Astrocyte (in vitro differentiated cells and primary cell): ENCODE measurements around the gene HTR2B. TPM values are rescaled to one million over a fixed set of nuclear protein-coding genes. Genes with fewer than 3 reads are reported as not detected.

Experiments used
- DNase-seq: peaks from one replicate; pipeline ENCODE4 v3.0.0-alpha.2; 2010; ENCODE audit warnings: low read depth
- FAIRE-seq: peaks from 2 replicates; lab custom pipeline; 2011; peaks lifted over from hg19 to GRCh38; lab: Jason Lieb, UNC
- H2AFZ ChIP-seq: 2 replicates; pipeline ENCODE4 v1.6.0; 2012; ENCODE audit warnings: low read depth, low read length, inconsistent platforms
- H3K27ac ChIP-seq: 2 replicates; pipeline ENCODE4 v1.5.1; 2011; ENCODE audit warnings: low read depth, low read length, inconsistent platforms
- H3K27me3 ChIP-seq: 2 replicates; pipeline ENCODE4 v1.6.0; 2011; ENCODE audit warnings: low read length, inconsistent platforms; ENCODE audit not compliant: insufficient read depth
- H3K36me3 ChIP-seq: 2 replicates; pipeline ENCODE4 v1.5.1; 2011; ENCODE audit warnings: low read length, inconsistent platforms; ENCODE audit not compliant: insufficient read depth
- H3K4me1 ChIP-seq: 2 replicates; pipeline ENCODE4 v1.5.1; 2011; ENCODE audit warnings: low read length, inconsistent platforms; ENCODE audit not compliant: insufficient read depth
- H3K4me2 ChIP-seq: 2 replicates; pipeline ENCODE4 v1.6.0; 2012; ENCODE audit warnings: low read length, inconsistent platforms
- H3K4me3 ChIP-seq: 2 replicates; pipeline ENCODE4 v1.5.1; 2011; ENCODE audit warnings: low read depth, mild to moderate bottlenecking, low read length, inconsistent platforms; ENCODE audit not compliant: insufficient read depth
- H3K79me2 ChIP-seq: 2 replicates; pipeline ENCODE4 v1.6.0; 2012; ENCODE audit warnings: mild to moderate bottlenecking, low read length, inconsistent platforms; ENCODE audit not compliant: insufficient read depth
- H3K9ac ChIP-seq: 2 replicates; pipeline ENCODE4 v1.6.0; 2012; ENCODE audit warnings: mild to moderate bottlenecking, low read length, inconsistent platforms
- H3K9me3 ChIP-seq: 2 replicates; pipeline ENCODE4 v1.5.1; 2012; ENCODE audit warnings: low read depth, mild to moderate bottlenecking, low read length, inconsistent platforms; ENCODE audit not compliant: insufficient read depth
- H4K20me1 ChIP-seq: 2 replicates; pipeline ENCODE4 v1.6.0; 2012; ENCODE audit warnings: low read length, inconsistent platforms; ENCODE audit not compliant: insufficient read depth
- H3K27ac Mint-ChIP-seq: one replicate; pipeline ENCODE4 v1.8.0; 2021; ENCODE audit warnings: mild to moderate bottlenecking, mixed read lengths; ENCODE audit not compliant: unreplicated experiment
- H3K27me3 Mint-ChIP-seq: one replicate; pipeline ENCODE4 v1.8.0; 2021; ENCODE audit warnings: low read depth, mixed read lengths; ENCODE audit not compliant: unreplicated experiment
- H3K36me3 Mint-ChIP-seq: one replicate; pipeline ENCODE4 v1.8.0; 2021; ENCODE audit warnings: low read depth, mixed read lengths; ENCODE audit not compliant: unreplicated experiment
- H3K4me1 Mint-ChIP-seq: one replicate; pipeline ENCODE4 v1.8.0; 2021; ENCODE audit warnings: low read depth, mixed read lengths; ENCODE audit not compliant: unreplicated experiment
- H3K4me3 Mint-ChIP-seq: one replicate; pipeline ENCODE4 v1.8.0; 2021; ENCODE audit warnings: mild to moderate bottlenecking, moderate library complexity, mixed read lengths; ENCODE audit not compliant: unreplicated experiment
- H3K9me3 Mint-ChIP-seq: one replicate; pipeline ENCODE4 v1.8.0; 2021; ENCODE audit warnings: mild to moderate bottlenecking, mixed read lengths; ENCODE audit not compliant: unreplicated experiment
- CTCF ChIP-seq: IDR thresholded peaks from 2 replicates; pipeline ENCODE4 v1.5.1; 2011; ENCODE audit warnings: low read depth, mild to moderate bottlenecking, inconsistent platforms, low read length, moderate library complexity; ENCODE audit not compliant: insufficient read depth
- EZH2 ChIP-seq: IDR thresholded peaks from 2 replicates; pipeline ENCODE4 v1.6.1; 2012; ENCODE audit warnings: mild to moderate bottlenecking, low read length, inconsistent platforms; ENCODE audit not compliant: insufficient read depth
- total RNA-seq: library from RNA; stranded (reverse); gene quantifications from 2 replicates; pipeline ENCODE4 v1.2.1, GENCODE V29; 2021

Gene HTR2B
- total RNA-seq, 1 donor from 2014 or later: 0.27 TPM

GRCh38 chr2:231127936-231128335 is 3.1 kb upstream of the HTR2B start:
- H3K27me3 Mint-ChIP-seq: no peaks in the 10 kb centered on the region
- H3K9me3 Mint-ChIP-seq: no peaks in the 10 kb centered on the region
- no peak overlapping the region for H3K4me3 ChIP-seq
- H3K27ac ChIP-seq: no peak overlapping the region
- H4K20me1 ChIP-seq: peaks cover 13% of the 10 kb centered on the region
- no peak overlapping the region for H3K4me3 Mint-ChIP-seq
- DNase-seq: no peak
- H3K79me2 ChIP-seq: peaks cover 8% of the 10 kb centered on the region
- H3K36me3 Mint-ChIP-seq: no peaks in the 10 kb centered on the region
- H3K9me3 ChIP-seq: no peaks in the 10 kb centered on the region
- TF ChIP-seq EZH2: no peak
- no peak for TF ChIP-seq CTCF
- no peaks in the 10 kb centered on the region for H3K36me3 ChIP-seq
- FAIRE-seq: peak; percentile 64
- H3K27me3 ChIP-seq: no peaks in the 10 kb centered on the region
- H3K4me1 ChIP-seq: peaks cover 7% of the 10 kb centered on the region
- no peak overlapping the region for H3K9ac ChIP-seq
- H2AFZ ChIP-seq: no peak overlapping the region
- H3K4me1 Mint-ChIP-seq: peaks cover 39% of the 10 kb centered on the region
- no peak overlapping the region for H3K27ac Mint-ChIP-seq
- no peak overlapping the region for H3K4me2 ChIP-seq

GRCh38 chr2:231127480-231127879 is 2.6 kb upstream of the HTR2B start:
- H3K27ac Mint-ChIP-seq: no peak overlapping the region
- Histone ChIP-seq H4K20me1 (peaks cover 9% of the 10 kb centered on the region), H2AFZ (no peak overlapping the region), H3K9me3 (no peaks in the 10 kb centered on the region), H3K27ac (no peak overlapping the region), H3K4me3 (no peak overlapping the region), H3K36me3 (no peaks in the 10 kb centered on the region), H3K79me2 (peaks cover 4% of the 10 kb centered on the region), H3K4me1 (peaks cover 7% of the 10 kb centered on the region), H3K9ac (no peak overlapping the region), H3K4me2 (no peak overlapping the region), H3K27me3 (no peaks in the 10 kb centered on the region)
- no peaks in the 10 kb centered on the region for H3K27me3 Mint-ChIP-seq
- H3K36me3 Mint-ChIP-seq: no peaks in the 10 kb centered on the region
- no peaks in the 10 kb centered on the region for H3K9me3 Mint-ChIP-seq
- FAIRE-seq (no peak), DNase-seq (no peak)
- no peak for TF ChIP-seq CTCF
- H3K4me3 Mint-ChIP-seq: no peak overlapping the region
- H3K4me1 Mint-ChIP-seq: peaks cover 37% of the 10 kb centered on the region

GRCh38 chr2:231126123-231126522 is 1.3 kb upstream of the HTR2B start:
- H3K27ac Mint-ChIP-seq: no peak overlapping the region
- no peaks in the 10 kb centered on the region for H3K36me3 Mint-ChIP-seq
- FAIRE-seq: no peak
- DNase-seq: no peak
- H3K4me1 Mint-ChIP-seq: peaks cover 36% of the 10 kb centered on the region
- Histone ChIP-seq H3K27ac (no peak overlapping the region), H3K4me2 (no peak overlapping the region), H3K27me3 (no peaks in the 10 kb centered on the region), H2AFZ (no peak overlapping the region), H3K79me2 (peaks cover 4% of the 10 kb centered on the region), H3K9me3 (no peaks in the 10 kb centered on the region), H3K4me3 (no peak overlapping the region), H3K36me3 (no peaks in the 10 kb centered on the region), H3K9ac (no peak overlapping the region), H3K4me1 (peaks cover 7% of the 10 kb centered on the region), H4K20me1 (peaks cover 6% of the 10 kb centered on the region)
- no peaks in the 10 kb centered on the region for H3K9me3 Mint-ChIP-seq
- H3K27me3 Mint-ChIP-seq: no peaks in the 10 kb centered on the region
- H3K4me3 Mint-ChIP-seq: peak overlapping the region; percentile 8
- TF ChIP-seq EZH2: no peak
- no peak for TF ChIP-seq CTCF
